SU-DHL-6 (cell line): ENCODE results near the gene ST6GALNAC3.

ENCODE experiments used
- H2AFZ ChIP-seq: fragments of 200-600 bp; sonication (generic); 2 replicates; pipeline ENCODE4 v1.6.1; 2014; ENCODE audit warnings: low read depth, mild to moderate bottlenecking, moderate library complexity, mixed read lengths, antibody characterized with exemption, low read length; ENCODE audit not compliant: severe bottlenecking
- H3F3A ChIP-seq: fragments of 200-600 bp; shearing (Covaris generic); 2 replicates; pipeline ENCODE4 v1.6.0; 2016; ENCODE audit warnings: antibody characterized with exemption, mild to moderate bottlenecking; ENCODE audit not compliant: insufficient read depth
- H3K27ac ChIP-seq: fragments of 200-600 bp; sonication (generic); 2 replicates; pipeline ENCODE4 v1.5.1; 2016; ENCODE audit warnings: low read depth, mild to moderate bottlenecking, low read length, moderate library complexity, mixed read lengths
- H3K27me3 ChIP-seq: fragments of 200-600 bp; sonication (generic), shearing (Covaris generic); 2 replicates; pipeline ENCODE4 v1.6.0; 2014; ENCODE audit warnings: mild to moderate bottlenecking, low read length
- H3K36me3 ChIP-seq: fragments of 200-600 bp; sonication (generic); 2 replicates; pipeline ENCODE4 v1.6.1; 2014; ENCODE audit warnings: mild to moderate bottlenecking, low read length, mixed read lengths
- H3K4me2 ChIP-seq: fragments of 300-600, 200-600 bp; shearing (Covaris generic), sonication (generic); 2 replicates; pipeline ENCODE4 v1.6.0; 2014; ENCODE audit warnings: low read length, low read depth, mild to moderate bottlenecking; ENCODE audit not compliant: poor library complexity, severe bottlenecking
- H3K4me3 ChIP-seq: fragments of 200-600 bp; sonication (generic); 2 replicates; pipeline ENCODE4 v1.5.1; 2014; ENCODE audit warnings: antibody characterized with exemption, low read length, mild to moderate bottlenecking, mixed read lengths; ENCODE audit not compliant: insufficient read depth, poor library complexity, severe bottlenecking
- H3K79me2 ChIP-seq: fragments of 200-600 bp; sonication (generic); 2 replicates; pipeline ENCODE4 v1.6.1; 2014; ENCODE audit warnings: mild to moderate bottlenecking, low read length, moderate library complexity; ENCODE audit not compliant: insufficient read depth
- H3K9ac ChIP-seq: fragments of 200-600 bp; sonication (generic); 2 replicates; pipeline ENCODE4 v1.7.0; 2014; ENCODE audit warnings: mild to moderate bottlenecking, low read length
- H3K9me2 ChIP-seq: fragments of 200-600 bp; sonication (generic); replicated peaks from 2 replicates; pipeline ENCODE4 v1.6.1; 2014; ENCODE audit warnings: low read length; ENCODE audit not compliant: insufficient read depth
- H3K9me3 ChIP-seq: fragments of 200-600 bp; sonication (generic); 2 replicates; pipeline ENCODE4 v1.6.1; 2014; ENCODE audit warnings: low read length, mixed read lengths; ENCODE audit not compliant: insufficient read depth
- H4K20me1 ChIP-seq: fragments of 200-600 bp; sonication (generic); 2 replicates; pipeline ENCODE4 v1.6.1; 2014; ENCODE audit warnings: low read depth, mild to moderate bottlenecking, antibody characterized with exemption, low read length, moderate library complexity, mixed read lengths
- CTCF ChIP-seq: fragments of 200-600 bp; sonication (generic); IDR thresholded peaks from one replicate; pipeline ENCODE4 v1.5.1; 2017; ENCODE audit warnings: antibody characterized with exemption, mild to moderate bottlenecking, low read length, moderate library complexity; ENCODE audit not compliant: insufficient read depth, poor library complexity, severe bottlenecking
- EZH2phosphoT487 ChIP-seq: fragments of 200-600 bp; sonication (generic), shearing (Covaris generic); conservative IDR thresholded peaks from 2 replicates; pipeline ENCODE4 v1.6.1; 2018; ENCODE audit warnings: mild to moderate bottlenecking, antibody characterized with exemption, low read length, moderate library complexity, mixed read lengths

ST6GALNAC3 gene

GRCh38 chr1:76371941-76372340 lies 297.4 kb downstream of the ST6GALNAC3 start:
- Histone ChIP-seq H3K9ac (no peak overlapping the region), H3K27ac (no peak overlapping the region), H3K4me2 (no peak overlapping the region), H3F3A (no peaks in the 10 kb centered on the region), H3K9me2 (no peaks in the 10 kb centered on the region), H3K9me3 (no peaks in the 10 kb centered on the region), H2AFZ (no peak overlapping the region), H4K20me1 (no peaks in the 10 kb centered on the region), H3K79me2 (no peaks in the 10 kb centered on the region), H3K4me3 (no peak overlapping the region), H3K36me3 (no peaks in the 10 kb centered on the region), H3K27me3 (no peaks in the 10 kb centered on the region)
- no peak for TF ChIP-seq EZH2phosphoT487
- no peak for TF ChIP-seq CTCF

GRCh38 chr1:76374086-76374485 lies 299.5 kb downstream of the ST6GALNAC3 start:
- Histone ChIP-seq H2AFZ (no peak overlapping the region), H3K4me3 (no peak overlapping the region), H3K9me2 (no peaks in the 10 kb centered on the region), H4K20me1 (no peaks in the 10 kb centered on the region), H3F3A (no peaks in the 10 kb centered on the region), H3K27me3 (no peaks in the 10 kb centered on the region), H3K79me2 (no peaks in the 10 kb centered on the region), H3K36me3 (no peaks in the 10 kb centered on the region), H3K9ac (no peak overlapping the region), H3K4me2 (no peak overlapping the region), H3K9me3 (no peaks in the 10 kb centered on the region), H3K27ac (no peak overlapping the region)
- no peak for TF ChIP-seq EZH2phosphoT487
- TF ChIP-seq CTCF: no peak

- Histone ChIP-seq H3K27me3 (no peaks in the 10 kb centered on the region), H3F3A (no peaks in the 10 kb centered on the region), H2AFZ (no peak overlapping the region), H3K79me2 (no peaks in the 10 kb centered on the region), H3K27ac (no peak overlapping the region), H3K4me2 (no peak overlapping the region), H3K9me3 (no peaks in the 10 kb centered on the region), H3K9ac (no peak overlapping the region), H3K9me2 (no peaks in the 10 kb centered on the region), H3K4me3 (no peak overlapping the region), H4K20me1 (no peaks in the 10 kb centered on the region), H3K36me3 (no peaks in the 10 kb centered on the region)
- TF ChIP-seq CTCF (no peak), EZH2phosphoT487 (no peak)
Observed at GRCh38 chr1:76377247-76377646, 302.7 kb downstream of the ST6GALNAC3 start.
